Vagina (tissue), 2 donors: ENCODE data around the gene CKAP2L.

Source experiments
- POLR2A ChIP-seq, 2 donors: fragments of 450-650 bp; IDR thresholded peaks; one replicate each; pipeline ENCODE4 v1.6.1; 2017; ENCODE audit warnings: antibody characterized with exemption in 2 of 2, mild to moderate bottlenecking in 2 of 2, moderate library complexity in 2 of 2
- POLR2AphosphoS5 ChIP-seq, 2 donors: sonication (generic); formaldehyde crosslinking; IDR thresholded peaks; one replicate each; pipeline ENCODE4 v1.9.0; 2017; ENCODE audit warnings: antibody characterized with exemption in 2 of 2, mild to moderate bottlenecking in 2 of 2, low read depth in 1 of 2; ENCODE audit not compliant: insufficient read depth in 1 of 2
- TF ChIP-seq, protein P1 (sequence below), 3 experiments: fragments of 450-650 bp in 2 of 3; fragments of 200-600 bp in 1 of 3; sonication (generic) in 1 of 3; IDR thresholded peaks; one replicate each; pipeline ENCODE4 v1.5.1; 2017 to 2019; ENCODE audit warnings: antibody characterized with exemption in 3 of 3, mild to moderate bottlenecking in 2 of 3, moderate library complexity in 2 of 3

DNA sequence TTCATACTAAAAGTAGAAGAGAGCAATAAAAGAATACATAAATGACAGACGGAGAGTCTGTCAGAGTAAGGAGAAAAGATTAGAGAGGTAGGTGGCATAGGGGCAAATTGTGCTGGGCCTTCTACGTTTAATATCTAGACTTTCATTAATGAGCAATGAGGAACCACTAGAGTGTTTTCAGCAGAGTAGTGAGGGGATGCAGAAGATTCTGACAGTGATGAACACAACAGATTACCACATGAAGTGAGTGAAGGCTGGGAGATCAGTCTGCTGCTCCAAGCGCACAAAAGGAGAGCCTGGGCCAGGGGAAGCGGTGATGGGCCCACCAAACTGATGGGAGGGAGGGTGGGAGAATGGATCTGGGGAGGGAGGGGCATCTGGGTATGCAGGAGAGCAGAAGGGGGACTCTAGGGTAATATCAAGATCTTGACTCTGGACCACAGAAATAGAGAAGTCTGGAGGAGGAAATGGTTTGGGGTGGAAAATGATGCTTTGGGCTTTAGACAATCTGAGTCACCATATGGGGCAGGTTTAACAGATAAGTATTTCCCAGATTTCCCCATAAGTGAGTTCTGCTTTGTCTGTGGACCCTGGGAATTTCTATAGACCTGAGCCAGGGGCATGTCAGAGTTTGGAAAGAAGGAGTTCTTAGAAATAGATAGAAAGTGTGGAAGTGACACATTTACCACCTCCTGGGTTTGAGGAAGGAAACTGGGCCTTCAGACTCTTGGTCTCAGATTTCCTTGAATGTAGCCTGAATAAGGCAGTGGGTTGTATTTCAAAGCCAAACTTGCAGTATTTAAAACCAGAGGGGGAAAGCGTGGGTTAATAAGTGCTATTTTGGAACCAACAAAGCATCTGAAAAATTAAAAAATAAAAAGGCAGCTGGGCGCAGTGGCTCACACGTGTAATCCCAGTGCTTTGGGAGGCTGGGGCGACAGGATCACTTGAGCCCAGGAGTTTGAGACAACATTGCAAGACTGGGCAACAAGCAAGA, 34.9 kb upstream of the CKAP2L start:
- TF ChIP-seq, protein P1, sequence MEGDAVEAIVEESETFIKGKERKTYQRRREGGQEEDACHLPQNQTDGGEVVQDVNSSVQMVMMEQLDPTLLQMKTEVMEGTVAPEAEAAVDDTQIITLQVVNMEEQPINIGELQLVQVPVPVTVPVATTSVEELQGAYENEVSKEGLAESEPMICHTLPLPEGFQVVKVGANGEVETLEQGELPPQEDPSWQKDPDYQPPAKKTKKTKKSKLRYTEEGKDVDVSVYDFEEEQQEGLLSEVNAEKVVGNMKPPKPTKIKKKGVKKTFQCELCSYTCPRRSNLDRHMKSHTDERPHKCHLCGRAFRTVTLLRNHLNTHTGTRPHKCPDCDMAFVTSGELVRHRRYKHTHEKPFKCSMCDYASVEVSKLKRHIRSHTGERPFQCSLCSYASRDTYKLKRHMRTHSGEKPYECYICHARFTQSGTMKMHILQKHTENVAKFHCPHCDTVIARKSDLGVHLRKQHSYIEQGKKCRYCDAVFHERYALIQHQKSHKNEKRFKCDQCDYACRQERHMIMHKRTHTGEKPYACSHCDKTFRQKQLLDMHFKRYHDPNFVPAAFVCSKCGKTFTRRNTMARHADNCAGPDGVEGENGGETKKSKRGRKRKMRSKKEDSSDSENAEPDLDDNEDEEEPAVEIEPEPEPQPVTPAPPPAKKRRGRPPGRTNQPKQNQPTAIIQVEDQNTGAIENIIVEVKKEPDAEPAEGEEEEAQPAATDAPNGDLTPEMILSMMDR (IDR thresholded peaks at IDR 0.05), result no peak
- TF ChIP-seq POLR2AphosphoS5 (IDR thresholded peaks at IDR 0.05; ENCODE audit: insufficient read depth in 1 of 2, low read depth in 1 of 2), result no peak
- no peak for TF ChIP-seq POLR2A (IDR thresholded peaks at IDR 0.05)
